Psoas muscle (tissue), 8 donors: Measurements from ENCODE around the gene SPACA1. TPM values are rescaled to one million over a fixed set of nuclear protein-coding genes. Genes with fewer than 3 reads are reported as not detected.
"Not testable (repeated sequence)": the region's sequence is repeated elsewhere in the genome, so short reads cannot be mapped to it uniquely, and the experiment has no call there.

ENCODE experiments used
- ATAC-seq, 4 donors: fragments of 200-7000 bp; cut with Tn5 transposase; one replicate each; pipeline ENCODE4 v1.9.1; 2020; ENCODE audit warnings: moderate library complexity in 3 of 4, mild to moderate bottlenecking in 2 of 4
- DNase-seq, 2 donors: peaks; one replicate each; pipeline ENCODE4 v3.0.0-alpha.2; 2020
- H3K27ac ChIP-seq: fragments of 200-600 bp; one replicate; pipeline ENCODE4 v1.8.0; 2022
- H3K27me3 ChIP-seq, 3 donors: fragments of 200-600 bp in 1 of 3; one replicate each; pipeline versions ENCODE4 v1.6.1 to v1.8.0; 2013 to 2022; ENCODE audit warnings: low read length in 2 of 3, mild to moderate bottlenecking in 2 of 3, moderate library complexity in 1 of 3; ENCODE audit not compliant: insufficient read depth in 3 of 3
- H3K36me3 ChIP-seq, 2 donors: fragments of 200-600 bp in 1 of 2; one replicate each; pipeline versions ENCODE4 v1.6.1 to v1.8.0; 2013 to 2022; ENCODE audit warnings: low read depth in 1 of 2, mild to moderate bottlenecking in 1 of 2, moderate library complexity in 1 of 2; ENCODE audit not compliant: insufficient read depth in 1 of 2
- H3K4me1 ChIP-seq: fragments of 200-600 bp; one replicate; pipeline ENCODE4 v1.8.0; 2022
- H3K4me3 ChIP-seq: fragments of 200-600 bp; one replicate; pipeline ENCODE4 v1.8.0; 2022; ENCODE audit warnings: mild to moderate bottlenecking
- H3K9me3 ChIP-seq: fragments of 200-600 bp; one replicate; pipeline ENCODE4 v1.8.0; 2022
- WGBS, 3 donors: extraction: QIAGEN DNeasy Blood & Tissue Kit; methylation state at CpG; one replicate each; pipeline versions ENCODE4 v1.1.6 to v1.1.7; 2013; 5-methylcytosine and 5-hydroxymethylcytosine counted together
- intact Hi-C, 2 donors: fragments of 100-400 bp; cut with DNase I; formaldehyde crosslinking; loops; one replicate each; pipeline versions ENCODE4 v1.11.0 to v1.14.2; 2022
- long read RNA-seq, 2 donors: library from polyadenylated mRNA; unstranded; transcript quantifications; one replicate each; pipeline ENCODE4 v2.0.0, GENCODE V29; 2021
- polyA plus RNA-seq, 3 donors: library from polyadenylated mRNA; stranded (reverse); fragments of 200-250 nt; gene quantifications; one replicate each; pipeline ENCODE4 v1.2.3, GENCODE V29; 2013
- total RNA-seq, 4 donors: library from RNA; stranded (reverse); fragmentation: NEBNext Ultra II Directional in 2 of 4; extraction: Animal tissue kit (Norgen Biotek cat#: 25700) in 2 of 4; gene quantifications; one replicate each; pipeline versions ENCODE4 v1.2.1 to v1.2.4, GENCODE V29; 2021 to 2023
- TF ChIP-seq, protein P1 (sequence below): fragments of 200-600 bp; IDR thresholded peaks from one replicate; pipeline ENCODE4 v1.8.0; 2022; ENCODE audit warnings: antibody characterized with exemption
- donor health status: healthy with polysubstance abuse.
- donor health status: DM: no; HTN: no; CAD: no; lungs with moderate emphysema.
- donor health status: Bipolar disorder and iron deficiency.
- donor health status: healthy.
- donor health status: DM: yes; HTN: yes; CAD: no.
- donor health status: DM: no; HTN: no; CAD: no.
- donor health status: DM: no; HTN: no; CAD: no.
- donor health status: DM: yes; HTN: yes; CAD: no.

Gene SPACA1, protein sequence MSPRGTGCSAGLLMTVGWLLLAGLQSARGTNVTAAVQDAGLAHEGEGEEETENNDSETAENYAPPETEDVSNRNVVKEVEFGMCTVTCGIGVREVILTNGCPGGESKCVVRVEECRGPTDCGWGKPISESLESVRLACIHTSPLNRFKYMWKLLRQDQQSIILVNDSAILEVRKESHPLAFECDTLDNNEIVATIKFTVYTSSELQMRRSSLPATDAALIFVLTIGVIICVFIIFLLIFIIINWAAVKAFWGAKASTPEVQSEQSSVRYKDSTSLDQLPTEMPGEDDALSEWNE
- not detected for total RNA-seq
- polyA plus RNA-seq: not detected
- long read RNA-seq, donor 1: 0 reads
- long read RNA-seq, donor 2: 0 reads

- no peaks in the 10 kb centered on the region for H3K36me3 ChIP-seq
- no peaks in the 10 kb centered on the region for H3K4me1 ChIP-seq
- no peak for ATAC-seq
- TF ChIP-seq, protein P1, sequence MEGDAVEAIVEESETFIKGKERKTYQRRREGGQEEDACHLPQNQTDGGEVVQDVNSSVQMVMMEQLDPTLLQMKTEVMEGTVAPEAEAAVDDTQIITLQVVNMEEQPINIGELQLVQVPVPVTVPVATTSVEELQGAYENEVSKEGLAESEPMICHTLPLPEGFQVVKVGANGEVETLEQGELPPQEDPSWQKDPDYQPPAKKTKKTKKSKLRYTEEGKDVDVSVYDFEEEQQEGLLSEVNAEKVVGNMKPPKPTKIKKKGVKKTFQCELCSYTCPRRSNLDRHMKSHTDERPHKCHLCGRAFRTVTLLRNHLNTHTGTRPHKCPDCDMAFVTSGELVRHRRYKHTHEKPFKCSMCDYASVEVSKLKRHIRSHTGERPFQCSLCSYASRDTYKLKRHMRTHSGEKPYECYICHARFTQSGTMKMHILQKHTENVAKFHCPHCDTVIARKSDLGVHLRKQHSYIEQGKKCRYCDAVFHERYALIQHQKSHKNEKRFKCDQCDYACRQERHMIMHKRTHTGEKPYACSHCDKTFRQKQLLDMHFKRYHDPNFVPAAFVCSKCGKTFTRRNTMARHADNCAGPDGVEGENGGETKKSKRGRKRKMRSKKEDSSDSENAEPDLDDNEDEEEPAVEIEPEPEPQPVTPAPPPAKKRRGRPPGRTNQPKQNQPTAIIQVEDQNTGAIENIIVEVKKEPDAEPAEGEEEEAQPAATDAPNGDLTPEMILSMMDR: no peak
- H3K27me3 ChIP-seq: peaks cover 0 to 9% (median 4%) of the 10 kb centered on the region in 3 donors
- WGBS, 3 donors: 62 to 70% (median 64%) methylated on average over 76 to 77 of the region's 77 CpGs
- H3K4me3 ChIP-seq: no peak within 1 kb of the TSS
- no peak within 1 kb of the TSS for H3K27ac ChIP-seq
- H3K9me3 ChIP-seq: no peaks in the 10 kb centered on the region
- intact Hi-C loops: no loop called here
- peak in 1 of 2 donors; percentile 42 for DNase-seq
These were observed at the start of gene SPACA1 for GRCh38 chr6:88047510-88048150. SPACA1 (plus strand) TSS chr6:88047841; CDS start chr6:88047906, 65 bp downstream.

GRCh38 chr6:88000713-88001112, 46.9 kb upstream of the SPACA1 start:
- DNase-seq: no peak
- Histone ChIP-seq H3K4me1 (no peaks in the 10 kb centered on the region), H3K27me3 (peaks cover 0 to 3% (median 0%) of the 10 kb centered on the region in 3 donors), H3K36me3 (no peaks in the 10 kb centered on the region), H3K9me3 (no peaks in the 10 kb centered on the region), H3K27ac (no peak overlapping the region), H3K4me3 (no peak overlapping the region)
- no peak for ATAC-seq
- WGBS, 3 donors: 56 to 100% (median 91%) methylated on average over 1 of the region's 1 CpG
- TF ChIP-seq, protein P1: no peak
- intact Hi-C loops: no loop called here

DNA sequence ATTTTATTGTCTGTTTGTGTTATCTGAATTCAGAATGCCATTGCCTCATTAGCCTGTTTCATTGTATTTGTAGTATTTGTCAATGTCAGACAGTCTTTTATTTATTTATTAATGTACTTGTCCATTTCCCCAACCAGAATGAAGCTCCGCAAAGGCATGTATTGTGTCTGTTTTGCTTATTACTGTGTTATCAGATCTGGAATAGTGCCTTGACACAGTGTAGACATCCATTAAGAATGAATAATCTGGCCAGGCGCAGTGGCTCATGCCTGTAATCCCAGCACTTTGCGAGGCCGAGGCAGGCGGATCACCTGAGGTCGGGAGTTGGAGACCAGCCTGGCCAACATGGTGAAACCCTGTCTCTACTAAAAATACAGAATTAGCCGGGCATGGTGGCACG, 46.4 kb upstream of the SPACA1 start:
- H3K4me1 ChIP-seq, H3K27me3 ChIP-seq, intact Hi-C loops, H3K36me3 ChIP-seq, H3K4me3 ChIP-seq, H3K27ac ChIP-seq, ATAC-seq, H3K9me3 ChIP-seq, DNase-seq: not testable (repeated sequence)
- 91 to 93% (median 92%) methylated on average over 8 of the region's 8 CpGs for WGBS, 3 donors

- Histone ChIP-seq H3K9me3 (no peaks in the 10 kb centered on the region), H3K36me3 (no peaks in the 10 kb centered on the region), H3K4me3 (no peak overlapping the region), H3K4me1 (no peaks in the 10 kb centered on the region), H3K27ac (no peak overlapping the region), H3K27me3 (peaks cover 0 to 9% (median 0%) of the 10 kb centered on the region in 3 donors)
- TF ChIP-seq, protein P1: no peak
- DNase-seq (no peak), ATAC-seq (no peak)
- intact Hi-C loops: no loop called here
- 66 to 78% (median 71%) methylated on average over 4 of the region's 4 CpGs for WGBS, 3 donors
These were observed 42.9 kb upstream of the SPACA1 start for GRCh38 chr6:88004707-88005106.

DNA sequence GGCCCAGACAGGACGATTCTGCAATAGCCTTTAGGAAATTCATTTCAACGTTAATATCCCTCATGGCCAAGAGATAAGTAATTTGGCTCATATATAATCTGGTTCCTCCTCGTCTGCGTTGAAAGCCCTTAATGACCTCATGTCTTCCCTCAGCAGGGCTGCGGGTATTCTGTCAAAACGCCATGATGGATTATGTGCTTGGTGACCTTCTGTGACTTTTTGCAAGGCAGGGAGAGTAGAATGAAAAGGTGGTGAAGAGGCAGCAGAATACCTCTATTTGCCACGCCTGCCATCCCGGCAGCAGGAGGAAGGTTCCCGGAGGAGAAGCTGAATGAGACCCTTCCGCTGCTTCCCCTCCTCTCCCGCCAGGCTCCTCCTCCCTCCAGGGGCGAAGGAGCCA, 41.1 kb upstream of the SPACA1 start:
- intact Hi-C loops: no loop called here
- TF ChIP-seq, protein P1: no peak

More for the DNA sequence above, 41.1 kb upstream of the SPACA1 start:
- ATAC-seq (no peak), DNase-seq (no peak)
- H3K27ac ChIP-seq: no peak overlapping the region
- no peak overlapping the region for H3K4me3 ChIP-seq
- 48 to 59% (median 59%) methylated on average over 12 of the region's 12 CpGs for WGBS, 3 donors
- no peaks in the 10 kb centered on the region for H3K36me3 ChIP-seq
- H3K4me1 ChIP-seq: no peaks in the 10 kb centered on the region
- H3K9me3 ChIP-seq: no peaks in the 10 kb centered on the region
- peaks cover 0 to 9% (median 0%) of the 10 kb centered on the region in 3 donors for H3K27me3 ChIP-seq
